ENCODE results near the gene ZNF385C. TPM values are rescaled to one million over a fixed set of nuclear protein-coding genes. Genes with fewer than 3 reads are reported as not detected.
A peak's percentile ranks its signal among the peaks of the same experiment; 100 is the strongest.
"Not testable (repeated sequence)": the region's sequence is repeated elsewhere in the genome, so short reads cannot be mapped to it uniquely, and the experiment has no call there.

ZNF385C gene
- total RNA-seq (2022): 4.0 and 6.3 TPM in 2 replicates
- Bru-seq, nascent RNA: percentile 25 among the genes with signal in this experiment
- BruChase-seq, experiment 1, labeled RNA remaining after a 6-hour chase: percentile 30 among the genes with signal in this experiment
- BruChase-seq, experiment 2, labeled RNA remaining after a 2-hour chase: percentile 32 among the genes with signal in this experiment
- long read RNA-seq, partial matches to known transcripts: 0 of 8 reads
- long read RNA-seq, other reads (novel, unspliced or antisense): 7 of 8 reads

- CTCF ChIA-PET: interaction anchor here (0.9 to 1.7 kb wide), 5 partner anchors 11 to 135 kb away, joined by 3 to 7 read pairs (median 3); partner anchors contain the start of gene DHX58
- peaks cover 7% of the 10 kb centered on the region for H3K4me1 Mint-ChIP-seq (ENCODE audit: low read depth, unreplicated experiment)
- H3K27ac Mint-ChIP-seq (ENCODE audit: unreplicated experiment): no peak within 1 kb of the TSS
- peak within 1 kb of the TSS; percentile 63 for H3K4me3 Mint-ChIP-seq (ENCODE audit: low read depth, unreplicated experiment)
- BruUV-seq (replicated peaks): no TSS peak
- peak; percentile 54 for DNase-seq
- H3K27me3 Mint-ChIP-seq (ENCODE audit: unreplicated experiment): peaks cover 47% of the 10 kb centered on the region
- intact Hi-C loops (cut with micrococcal nuclease; ENCODE audit: unreplicated experiment): no loop called here
- H3K9me3 Mint-ChIP-seq (ENCODE audit: low read depth, unreplicated experiment): no peaks in the 10 kb centered on the region
- no peak for TF ChIP-seq CTCF (IDR thresholded peaks at IDR 0.05; ENCODE audit: unreplicated experiment)
- no peaks in the 10 kb centered on the region for H3K36me3 Mint-ChIP-seq (ENCODE audit: insufficient read depth, unreplicated experiment)
Observed at GRCh38 chr17:42097691-42098631, at the start of gene ZNF385C. Gene ZNF385C, minus strand, starts transcription at chr17:42098473. Its CDS starts 35,417 bp downstream, at chr17:42063056.

GRCh38 chr17:42146911-42147607 is 48.8 kb upstream of the ZNF385C start:
- Mint-ChIP-seq H3K27ac (ENCODE audit: unreplicated experiment) (no peak overlapping the region), H3K4me1 (ENCODE audit: low read depth, unreplicated experiment) (peaks cover 19% of the 10 kb centered on the region), H3K27me3 (ENCODE audit: unreplicated experiment) (no peaks in the 10 kb centered on the region), H3K4me3 (ENCODE audit: low read depth, unreplicated experiment) (no peak overlapping the region), H3K36me3 (ENCODE audit: insufficient read depth, unreplicated experiment) (peaks cover 34% of the 10 kb centered on the region), H3K9me3 (ENCODE audit: low read depth, unreplicated experiment) (no peaks in the 10 kb centered on the region)
- no TSS peak for BruUV-seq (replicated peaks)
- intact Hi-C loops (cut with micrococcal nuclease; ENCODE audit: unreplicated experiment): no loop called here
- TF ChIP-seq CTCF (IDR thresholded peaks at IDR 0.05; ENCODE audit: unreplicated experiment): no peak
- DNase-seq: no peak
- CTCF ChIA-PET: no interaction called here

GRCh38 chr17:42143138-42143537 is 44.9 kb upstream of the ZNF385C start:
- BruUV-seq (replicated peaks); H3K27ac Mint-ChIP-seq (ENCODE audit: unreplicated experiment); H3K4me3 Mint-ChIP-seq (ENCODE audit: low read depth, unreplicated experiment); DNase-seq; intact Hi-C loops (cut with micrococcal nuclease; ENCODE audit: unreplicated experiment); H3K27me3 Mint-ChIP-seq (ENCODE audit: unreplicated experiment); H3K9me3 Mint-ChIP-seq (ENCODE audit: low read depth, unreplicated experiment): not testable (repeated sequence)
- Mint-ChIP-seq H3K4me1 (ENCODE audit: low read depth, unreplicated experiment) (peaks cover 16% of the 10 kb centered on the region), H3K36me3 (ENCODE audit: insufficient read depth, unreplicated experiment) (peaks cover 53% of the 10 kb centered on the region)
- CTCF ChIA-PET: interaction anchor here (0.6 kb wide), 1 partner anchor 42 kb away, joined by 3 read pairs; no protein-coding TSS in a partner anchor

GRCh38 chr17:42142371-42142896 is 44.2 kb upstream of the ZNF385C start:
- intact Hi-C loops (cut with micrococcal nuclease; ENCODE audit: unreplicated experiment): no loop called here
- TF ChIP-seq CTCF (IDR thresholded peaks at IDR 0.05; ENCODE audit: unreplicated experiment): no peak
- DNase-seq: no peak
- Mint-ChIP-seq H3K36me3 (ENCODE audit: insufficient read depth, unreplicated experiment) (peaks cover 53% of the 10 kb centered on the region), H3K27me3 (ENCODE audit: unreplicated experiment) (no peaks in the 10 kb centered on the region), H3K27ac (ENCODE audit: unreplicated experiment) (no peak overlapping the region), H3K4me1 (ENCODE audit: low read depth, unreplicated experiment) (peaks cover 16% of the 10 kb centered on the region), H3K4me3 (ENCODE audit: low read depth, unreplicated experiment) (no peak overlapping the region), H3K9me3 (ENCODE audit: low read depth, unreplicated experiment) (no peaks in the 10 kb centered on the region)
- BruUV-seq (replicated peaks): no TSS peak
- CTCF ChIA-PET: interaction anchor here (0.6 kb wide), 1 partner anchor 41 kb away, joined by 3 read pairs; no protein-coding TSS in a partner anchor
